SJCRH30 (cell line): ENCODE data around the gene LHX5. TPM values are rescaled to one million over a fixed set of nuclear protein-coding genes. Genes with fewer than 3 reads are reported as not detected.

Source experiments
- DNase-seq, 2 experiments: peaks; one replicate each; pipeline ENCODE4 v3.0.0-alpha.2; 2015 to 2020
- H3K27ac ChIP-seq: fragments of 250-450 bp; sonication (Bioruptor Pico); 2 replicates; pipeline ENCODE4 v1.5.1; 2020; ENCODE audit warnings: mild to moderate bottlenecking, moderate library complexity
- H3K27me3 ChIP-seq: fragments of 250-450 bp; sonication (Bioruptor Pico); 2 replicates; pipeline ENCODE4 v1.5.1; 2020; ENCODE audit warnings: mild to moderate bottlenecking, moderate library complexity
- H3K36me3 ChIP-seq: fragments of 250-450 bp; sonication (Bioruptor Pico); 2 replicates; pipeline ENCODE4 v1.5.1; 2020; ENCODE audit warnings: mild to moderate bottlenecking, moderate library complexity
- H3K4me1 ChIP-seq: fragments of 250-450 bp; sonication (Bioruptor Pico); 2 replicates; pipeline ENCODE4 v1.5.1; 2020; ENCODE audit warnings: mild to moderate bottlenecking, moderate library complexity
- H3K4me3 ChIP-seq: fragments of 250-450 bp; sonication (Bioruptor Pico); 2 replicates; pipeline ENCODE4 v1.5.1; 2020; ENCODE audit warnings: mild to moderate bottlenecking, moderate library complexity
- H3K9me3 ChIP-seq: fragments of 250-450 bp; sonication (Bioruptor Pico); replicated peaks from 2 replicates; pipeline ENCODE4 v1.5.1; 2020; ENCODE audit warnings: mild to moderate bottlenecking, moderate library complexity
- total RNA-seq: library from RNA; depleted of rRNA; stranded (reverse); fragments of >200 nt; shearing (Covaris generic); gene quantifications from 2 replicates; pipeline ENCODE4 v1.2.3, GENCODE V29; 2014; rRNA removed

LHX5 gene
- total RNA-seq, 1 experiment from 2014 or later = not detected

- peak; percentile 40 to 71 for DNase-seq
- Histone ChIP-seq H3K36me3 (no peaks in the 10 kb centered on the region), H3K9me3 (no peaks in the 10 kb centered on the region), H3K27me3 (no peaks in the 10 kb centered on the region), H3K4me1 (0 out of 2 replicates have a peak, but pooled peaks cover 4% of the 10 kb centered on the region), H3K27ac (no peak overlapping the region), H3K4me3 (no peak overlapping the region)
Observed at GRCh38 chr12:113424915-113425823, 46.5 kb downstream of the LHX5 start.

- no peaks in the 10 kb centered on the region for H3K36me3 ChIP-seq
- no peaks in the 10 kb centered on the region for H3K27me3 ChIP-seq
- no peak for DNase-seq
- no peaks in the 10 kb centered on the region for H3K9me3 ChIP-seq
- no peak overlapping the region for H3K27ac ChIP-seq
- 0 out of 2 replicates have a peak, but pooled peaks cover 4% of the 10 kb centered on the region for H3K4me1 ChIP-seq
- H3K4me3 ChIP-seq = no peak overlapping the region
Observed at GRCh38 chr12:113424456-113424855, 47.2 kb downstream of the LHX5 start.

GRCh38 chr12:113422886-113423669 is 48.6 kb downstream of the LHX5 start:
- H3K4me3 ChIP-seq = peak overlapping the region; percentile 53
- no peaks in the 10 kb centered on the region for H3K36me3 ChIP-seq
- 0 out of 2 replicates have a peak, but pooled peaks cover 4% of the 10 kb centered on the region for H3K4me1 ChIP-seq
- no peaks in the 10 kb centered on the region for H3K27me3 ChIP-seq
- no peak overlapping the region for H3K27ac ChIP-seq
- peak in 1 of 2 experiments; percentile 13 for DNase-seq
- no peaks in the 10 kb centered on the region for H3K9me3 ChIP-seq

GRCh38 chr12:113422030-113422885 is 49.4 kb downstream of the LHX5 start, which contains the start of gene SDSL:
Gene SDSL, plus strand, starts transcription at chr12:113422380. Its CDS starts 5,603 bp downstream, at chr12:113427983.
- H3K36me3 ChIP-seq = no peaks in the 10 kb centered on the region

GRCh38 chr12:113420996-113421595 is 50.6 kb downstream of the LHX5 start:
- Histone ChIP-seq H3K4me3 (no peak overlapping the region), H3K36me3 (no peaks in the 10 kb centered on the region), H3K9me3 (no peaks in the 10 kb centered on the region), H3K27ac (no peak overlapping the region), H3K4me1 (0 out of 2 replicates have a peak, but pooled peaks cover 4% of the 10 kb centered on the region), H3K27me3 (no peaks in the 10 kb centered on the region)
- DNase-seq = no peak

More at GRCh38 chr12:113422030-113422885, 49.4 kb downstream of the LHX5 start, which contains the start of gene SDSL:
- Histone ChIP-seq H3K27ac (no peak within 1 kb of the TSS; the same call in 1 of the 2 replicates), H3K9me3 (no peaks in the 10 kb centered on the region), H3K27me3 (no peaks in the 10 kb centered on the region), H3K4me1 (0 out of 2 replicates have a peak, but pooled peaks cover 4% of the 10 kb centered on the region), H3K4me3 (peak within 1 kb of the TSS; percentile 53)
- peak; percentile 77 to 79 for DNase-seq

GRCh38 chr12:113418213-113418879 is 53.3 kb downstream of the LHX5 start:
- 0 out of 2 replicates have a peak, but pooled peaks cover 4% of the 10 kb centered on the region for H3K4me1 ChIP-seq
- H3K4me3 ChIP-seq = no peak overlapping the region
- no peaks in the 10 kb centered on the region for H3K9me3 ChIP-seq
- no peak overlapping the region for H3K27ac ChIP-seq
- DNase-seq = no peak
- H3K36me3 ChIP-seq = no peaks in the 10 kb centered on the region
- no peaks in the 10 kb centered on the region for H3K27me3 ChIP-seq

- H3K4me3 ChIP-seq = no peak overlapping the region
- H3K27me3 ChIP-seq = no peaks in the 10 kb centered on the region
- H3K36me3 ChIP-seq = no peaks in the 10 kb centered on the region
- DNase-seq = no peak
- no peaks in the 10 kb centered on the region for H3K9me3 ChIP-seq
- H3K27ac ChIP-seq = no peak overlapping the region
- no peaks in the 10 kb centered on the region for H3K4me1 ChIP-seq
Observed at GRCh38 chr12:113416091-113416754, 55.4 kb downstream of the LHX5 start.

GRCh38 chr12:113414519-113415038 is 57.1 kb downstream of the LHX5 start:
- no peaks in the 10 kb centered on the region for H3K4me1 ChIP-seq
- no peaks in the 10 kb centered on the region for H3K9me3 ChIP-seq
- no peaks in the 10 kb centered on the region for H3K27me3 ChIP-seq
- H3K4me3 ChIP-seq = no peak overlapping the region
- no peak for DNase-seq
- no peak overlapping the region for H3K27ac ChIP-seq
- no peaks in the 10 kb centered on the region for H3K36me3 ChIP-seq

- peak; percentile 23 to 30 for DNase-seq
- Histone ChIP-seq H3K27me3 (no peaks in the 10 kb centered on the region), H3K36me3 (no peaks in the 10 kb centered on the region), H3K9me3 (no peaks in the 10 kb centered on the region), H3K27ac (no peak overlapping the region), H3K4me3 (no peak overlapping the region), H3K4me1 (no peaks in the 10 kb centered on the region)
Observed at GRCh38 chr12:113413488-113413939, 58.2 kb downstream of the LHX5 start.

Other genes starting within 250 kb of the LHX5 start
- gene SLC8B1, start 136.8 kb downstream of the LHX5 start, total RNA-seq = 8.1 and 9.6 TPM in 2 replicates
- 2.9 and 4.1 TPM in 2 replicates for gene PLBD2, start 113.3 kb downstream of the LHX5 start, total RNA-seq
- gene SDS, start 68.0 kb downstream of the LHX5 start, total RNA-seq = not detected in 2 replicates
- 1.5 and 1.9 TPM in 2 replicates for gene SDSL, start 49.5 kb downstream of the LHX5 start, total RNA-seq